Measurements from ENCODE around the gene KLF6.

KLF6 gene

DNA sequence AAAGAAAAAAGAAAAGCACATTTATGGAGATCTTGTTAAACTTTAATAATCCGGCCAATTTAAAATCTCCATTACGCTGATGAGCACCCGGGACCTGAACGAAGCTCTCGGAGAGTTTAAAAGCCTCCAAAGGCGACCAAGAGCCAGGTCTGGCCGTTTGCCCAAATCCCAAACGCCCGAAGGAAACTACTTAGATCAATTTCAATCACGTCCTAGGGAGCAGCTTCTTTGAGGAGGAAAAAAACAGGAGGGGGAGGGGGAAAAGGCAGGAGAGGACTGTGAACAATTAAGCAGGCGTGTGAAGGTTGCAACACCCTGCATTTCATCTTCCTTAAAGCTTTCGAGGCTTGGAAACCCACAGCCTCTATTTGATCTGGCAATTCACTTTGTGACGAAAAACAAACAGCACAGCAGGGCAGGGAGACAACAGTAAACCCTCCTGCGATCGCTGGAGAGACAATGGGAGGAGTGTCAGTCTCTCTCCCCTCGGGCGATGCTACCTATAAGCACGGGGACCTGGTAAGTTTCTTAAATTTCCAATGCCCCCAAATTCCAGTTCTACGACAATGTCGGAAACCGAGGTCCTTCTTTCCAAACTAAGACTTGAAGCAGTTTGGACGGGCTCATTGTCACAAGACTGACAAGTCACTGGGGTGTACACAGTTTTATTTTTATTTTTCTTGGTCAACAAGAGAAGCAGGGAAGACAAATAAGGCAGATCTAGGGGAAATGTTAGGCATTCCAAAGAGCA is 1.2 kb downstream of the KLF6 start:
- Histone ChIP-seq H2BK120ac (ENCODE audit: low read depth, low read length) (no peak overlapping the region), H4K91ac (ENCODE audit: low read depth, low read length, poor library complexity) (no peak overlapping the region), H2AK5ac (ENCODE audit: low read depth, low read length) (no peak overlapping the region), H3K23ac (ENCODE audit: low read depth, low read length, poor library complexity) (no peak overlapping the region), H3K9ac (ENCODE audit: low read depth, low read length, poor library complexity) (no peak overlapping the region), H2BK15ac (ENCODE audit: low read length) (no peak overlapping the region), H3K79me1 (ENCODE audit: low read depth, low read length) (peaks cover 9% of the 10 kb centered on the region), H3K36me3 (replicated peaks in 1 of 2; ENCODE audit: control insufficient read depth in 2 of 2, insufficient read depth in 2 of 2, low read length in 2 of 2) (peaks cover 26 to 38% of the 10 kb centered on the region in 2 donors), H3K4me3 (ENCODE audit: low read length in 2 of 2) (peak overlapping the region; percentile 93 to 99), H4K8ac (ENCODE audit: low read depth, low read length) (no peak overlapping the region), H2BK12ac (ENCODE audit: low read length) (no peak overlapping the region), H3K18ac (ENCODE audit: low read length) (no peak overlapping the region), H3K4ac (ENCODE audit: low read length) (no peak overlapping the region), H2AFZ (ENCODE audit: low read length) (peak overlapping the region; percentile 52), H3K27ac (replicated peaks; ENCODE audit: low read length) (no peak overlapping the region), H3K9me3 (replicated peaks in 1 of 2; ENCODE audit: control insufficient read depth in 2 of 2, insufficient read depth in 1 of 2, low read depth in 1 of 2, low read length in 2 of 2) (peaks cover 0 to under 1% of the 10 kb centered on the region in 2 donors), H3K4me2 (ENCODE audit: insufficient read depth, low read length, poor library complexity, severe bottlenecking) (peak overlapping the region; percentile 62), H3K4me1 (ENCODE audit: control insufficient read depth in 2 of 2, insufficient read depth in 1 of 2, low read depth in 1 of 2, low read length in 2 of 2) (peaks cover 6 to 13% of the 10 kb centered on the region in 2 donors), H3K27me3 (ENCODE audit: control insufficient read depth in 3 of 3, insufficient read depth in 3 of 3, low read depth in 1 of 3, low read length in 3 of 3) (peaks cover 0 to 3% (median 0%) of the 10 kb centered on the region in 3 experiments), H2BK5ac (ENCODE audit: low read length) (no peak overlapping the region), H3K14ac (ENCODE audit: low read length) (no peak overlapping the region)
- DNase-seq (ENCODE audit: low spot score): peak; percentile 75
- no CpG with 5 or more reads among the region's 22 CpGs for WGBS, 2 donors (ENCODE audit: extremely low coverage in 2 of 2, insufficient read length in 2 of 2, insufficient replicate concordance in 1 of 2)

DNA sequence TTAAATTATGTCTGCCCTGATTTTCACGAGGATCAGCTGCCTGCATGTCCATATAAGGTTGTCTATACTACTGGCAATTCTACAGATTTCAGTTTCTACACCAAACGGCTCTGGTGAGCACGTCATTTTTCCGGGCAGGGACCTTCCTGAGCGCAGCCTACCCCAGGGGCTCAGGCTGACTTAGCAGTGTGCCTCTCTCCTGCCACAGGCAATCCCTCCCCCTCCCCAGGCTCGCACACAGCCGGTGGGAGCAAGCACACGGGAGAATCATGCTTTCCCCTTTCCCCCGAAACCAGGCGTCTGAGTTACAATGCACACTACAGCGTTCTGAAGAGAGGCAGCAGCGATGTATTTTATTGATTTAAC is 1.7 kb downstream of the KLF6 start:
- no peaks in the 10 kb centered on the region for H3K9me3 ChIP-seq (replicated peaks in 1 of 2; ENCODE audit: control insufficient read depth in 2 of 2, insufficient read depth in 1 of 2, low read depth in 1 of 2, low read length in 2 of 2)
- no peak overlapping the region for H2BK12ac ChIP-seq (ENCODE audit: low read length)
- peak overlapping the region; percentile 52 for H2AFZ ChIP-seq (ENCODE audit: low read length)
- no peak overlapping the region for H3K18ac ChIP-seq (ENCODE audit: low read length)
- H3K23ac ChIP-seq (ENCODE audit: low read depth, low read length, poor library complexity): no peak overlapping the region
- peaks cover 0 to 3% (median 0%) of the 10 kb centered on the region in 3 experiments for H3K27me3 ChIP-seq (ENCODE audit: control insufficient read depth in 3 of 3, insufficient read depth in 3 of 3, low read depth in 1 of 3, low read length in 3 of 3)
- peaks cover 9% of the 10 kb centered on the region for H3K79me1 ChIP-seq (ENCODE audit: low read depth, low read length)
- H2AK5ac ChIP-seq (ENCODE audit: low read depth, low read length): no peak overlapping the region
- peaks cover 26 to 44% of the 10 kb centered on the region in 2 donors for H3K36me3 ChIP-seq (replicated peaks in 1 of 2; ENCODE audit: control insufficient read depth in 2 of 2, insufficient read depth in 2 of 2, low read length in 2 of 2)
- no peak overlapping the region for H2BK120ac ChIP-seq (ENCODE audit: low read depth, low read length)
- no CpG with 5 or more reads among the region's 12 CpGs for WGBS, 2 donors (ENCODE audit: extremely low coverage in 2 of 2, insufficient read length in 2 of 2, insufficient replicate concordance in 1 of 2)
- no peak overlapping the region for H3K4ac ChIP-seq (ENCODE audit: low read length)
- no peak overlapping the region for H3K9ac ChIP-seq (ENCODE audit: low read depth, low read length, poor library complexity)
- no peak overlapping the region for H3K14ac ChIP-seq (ENCODE audit: low read length)
- no peak overlapping the region for H2BK15ac ChIP-seq (ENCODE audit: low read length)
- no peak overlapping the region for H4K91ac ChIP-seq (ENCODE audit: low read depth, low read length, poor library complexity)
- DNase-seq (ENCODE audit: low spot score): no peak
- peak overlapping the region; percentile 93 to 99 for H3K4me3 ChIP-seq (ENCODE audit: low read length in 2 of 2)
- peaks cover 6 to 13% of the 10 kb centered on the region in 2 donors for H3K4me1 ChIP-seq (ENCODE audit: control insufficient read depth in 2 of 2, insufficient read depth in 1 of 2, low read depth in 1 of 2, low read length in 2 of 2)
- H3K27ac ChIP-seq (replicated peaks; ENCODE audit: low read length): no peak overlapping the region
- peak overlapping the region; percentile 62 for H3K4me2 ChIP-seq (ENCODE audit: insufficient read depth, low read length, poor library complexity, severe bottlenecking)
- H2BK5ac ChIP-seq (ENCODE audit: low read length): no peak overlapping the region
- H4K8ac ChIP-seq (ENCODE audit: low read depth, low read length): no peak overlapping the region

DNA sequence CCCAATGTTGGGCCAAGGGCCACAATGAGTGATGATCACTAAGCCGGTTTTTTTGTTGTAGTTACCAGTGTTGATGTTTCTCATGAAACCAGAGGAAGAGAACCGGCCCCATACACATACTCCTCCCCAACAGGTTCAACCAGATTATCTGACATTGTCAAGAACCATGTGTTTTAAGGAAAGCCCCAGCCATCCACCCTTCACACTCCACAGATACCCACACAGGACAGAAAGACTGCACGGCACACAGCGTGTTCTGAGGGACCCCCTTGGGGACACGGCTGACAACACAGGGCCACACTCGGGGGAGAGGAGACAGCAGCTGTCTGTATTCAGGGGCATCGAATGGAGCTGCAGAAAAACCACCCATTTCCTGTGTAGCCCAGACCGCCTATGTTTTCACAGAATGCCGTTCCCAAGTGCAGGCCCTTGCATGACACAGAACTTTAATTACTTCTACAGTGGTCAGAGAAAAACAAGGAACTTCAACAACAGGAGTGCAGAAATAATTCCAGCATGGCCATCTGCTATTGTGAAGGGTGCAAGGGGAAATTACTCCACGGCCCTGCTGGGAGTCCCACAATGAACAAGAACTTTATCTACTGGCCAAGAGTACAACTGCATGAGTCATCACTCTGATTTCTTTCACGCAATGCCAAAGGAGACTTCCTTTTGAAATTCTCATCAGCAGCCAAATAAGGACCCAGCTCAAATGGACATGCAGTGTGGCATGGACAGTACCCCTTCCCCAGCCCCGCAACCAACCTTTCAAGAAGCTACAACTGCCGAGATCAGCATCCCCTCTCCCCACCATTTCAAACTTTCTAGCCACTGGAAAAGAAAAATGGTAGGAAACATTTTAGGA is 2.3 kb downstream of the KLF6 start:
- Histone ChIP-seq H2AK5ac (ENCODE audit: low read depth, low read length) (no peak overlapping the region), H3K4me1 (ENCODE audit: control insufficient read depth in 2 of 2, insufficient read depth in 1 of 2, low read depth in 1 of 2, low read length in 2 of 2) (peaks cover 6 to 13% of the 10 kb centered on the region in 2 donors), H2BK12ac (ENCODE audit: low read length) (no peak overlapping the region), H3K4me2 (ENCODE audit: insufficient read depth, low read length, poor library complexity, severe bottlenecking) (peak overlapping the region; percentile 62), H3K4ac (ENCODE audit: low read length) (no peak overlapping the region), H3K4me3 (ENCODE audit: low read length in 2 of 2) (peak overlapping the region; percentile 93 to 99), H4K91ac (ENCODE audit: low read depth, low read length, poor library complexity) (no peak overlapping the region), H3K9ac (ENCODE audit: low read depth, low read length, poor library complexity) (peak overlapping the region; percentile 61), H3K79me1 (ENCODE audit: low read depth, low read length) (peaks cover 9% of the 10 kb centered on the region), H3K36me3 (replicated peaks in 1 of 2; ENCODE audit: control insufficient read depth in 2 of 2, insufficient read depth in 2 of 2, low read length in 2 of 2) (peaks cover 29 to 50% of the 10 kb centered on the region in 2 donors), H3K23ac (ENCODE audit: low read depth, low read length, poor library complexity) (no peak overlapping the region), H3K18ac (ENCODE audit: low read length) (no peak overlapping the region), H3K9me3 (replicated peaks in 1 of 2; ENCODE audit: control insufficient read depth in 2 of 2, insufficient read depth in 1 of 2, low read depth in 1 of 2, low read length in 2 of 2) (peaks cover 0 to 2% of the 10 kb centered on the region in 2 donors), H2BK15ac (ENCODE audit: low read length) (no peak overlapping the region), H3K27ac (replicated peaks; ENCODE audit: low read length) (no peak overlapping the region), H4K8ac (ENCODE audit: low read depth, low read length) (no peak overlapping the region), H3K27me3 (ENCODE audit: control insufficient read depth in 3 of 3, insufficient read depth in 3 of 3, low read depth in 1 of 3, low read length in 3 of 3) (peaks cover 0 to 3% (median 0%) of the 10 kb centered on the region in 3 experiments), H2BK120ac (ENCODE audit: low read depth, low read length) (no peak overlapping the region), H2BK5ac (ENCODE audit: low read length) (no peak overlapping the region), H2AFZ (ENCODE audit: low read length) (peak overlapping the region; percentile 52), H3K14ac (ENCODE audit: low read length) (no peak overlapping the region)
- WGBS, 2 donors (ENCODE audit: extremely low coverage in 2 of 2, insufficient read length in 2 of 2, insufficient replicate concordance in 1 of 2): no CpG with 5 or more reads among the region's 13 CpGs
- no peak for DNase-seq (ENCODE audit: low spot score)

DNA sequence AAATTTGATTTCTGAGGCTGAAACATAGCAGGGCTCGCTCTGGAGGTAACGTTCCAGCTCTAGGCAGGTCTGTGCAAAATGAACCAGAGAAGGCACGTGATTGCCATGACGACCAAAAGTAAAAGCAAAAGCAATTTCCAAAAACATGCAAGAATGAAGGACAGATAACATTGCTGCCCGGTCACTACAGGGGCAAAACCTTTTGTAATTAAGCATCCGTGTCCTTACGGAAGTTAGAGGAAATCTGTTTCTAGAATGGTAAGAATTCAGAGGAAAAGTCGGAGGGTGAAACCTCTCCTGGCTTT is 2.9 kb downstream of the KLF6 start:
- Histone ChIP-seq H4K8ac (ENCODE audit: low read depth, low read length) (no peak overlapping the region), H3K4me1 (ENCODE audit: control insufficient read depth in 2 of 2, insufficient read depth in 1 of 2, low read depth in 1 of 2, low read length in 2 of 2) (peaks cover 6 to 13% of the 10 kb centered on the region in 2 donors), H3K27me3 (ENCODE audit: control insufficient read depth in 3 of 3, insufficient read depth in 3 of 3, low read depth in 1 of 3, low read length in 3 of 3) (peaks cover 0 to 3% (median 0%) of the 10 kb centered on the region in 3 experiments), H3K27ac (replicated peaks; ENCODE audit: low read length) (no peak overlapping the region), H2BK12ac (ENCODE audit: low read length) (no peak overlapping the region), H3K4ac (ENCODE audit: low read length) (no peak overlapping the region), H3K4me2 (ENCODE audit: insufficient read depth, low read length, poor library complexity, severe bottlenecking) (no peak overlapping the region), H3K18ac (ENCODE audit: low read length) (no peak overlapping the region), H2BK5ac (ENCODE audit: low read length) (no peak overlapping the region), H3K9ac (ENCODE audit: low read depth, low read length, poor library complexity) (no peak overlapping the region), H2BK120ac (ENCODE audit: low read depth, low read length) (no peak overlapping the region), H3K36me3 (replicated peaks in 1 of 2; ENCODE audit: control insufficient read depth in 2 of 2, insufficient read depth in 2 of 2, low read length in 2 of 2) (peaks cover 29 to 56% of the 10 kb centered on the region in 2 donors), H2AK5ac (ENCODE audit: low read depth, low read length) (no peak overlapping the region), H4K91ac (ENCODE audit: low read depth, low read length, poor library complexity) (no peak overlapping the region), H2BK15ac (ENCODE audit: low read length) (no peak overlapping the region), H3K14ac (ENCODE audit: low read length) (no peak overlapping the region), H3K4me3 (ENCODE audit: low read length in 2 of 2) (peak overlapping the region in 1 of 2 donors; percentile 93), H2AFZ (ENCODE audit: low read length) (no peak overlapping the region), H3K9me3 (replicated peaks in 1 of 2; ENCODE audit: control insufficient read depth in 2 of 2, insufficient read depth in 1 of 2, low read depth in 1 of 2, low read length in 2 of 2) (peaks cover 0 to 6% of the 10 kb centered on the region in 2 donors), H3K79me1 (ENCODE audit: low read depth, low read length) (peaks cover 9% of the 10 kb centered on the region), H3K23ac (ENCODE audit: low read depth, low read length, poor library complexity) (no peak overlapping the region)
- no peak for DNase-seq (ENCODE audit: low spot score)
- WGBS, 2 donors (ENCODE audit: extremely low coverage in 2 of 2, insufficient read length in 2 of 2, insufficient replicate concordance in 1 of 2): no CpG with 5 or more reads among the region's 8 CpGs

Measured in neuronal stem cell (in vitro differentiated cells).